NB4 (cell line): ENCODE data around the gene PRR14.

ENCODE experiments used
- POLR2A ChIP-seq: IDR thresholded peaks from 2 replicates; pipeline ENCODE4 v1.6.1; 2011; ENCODE audit warnings: mild to moderate bottlenecking; ENCODE audit not compliant: insufficient read length; ENCODE audit errors: extremely low read depth
- TF ChIP-seq, protein P1 (sequence below): IDR thresholded peaks from one replicate; pipeline ENCODE4 v1.5.1; 2012; ENCODE audit warnings: low read depth, low read length

- TF ChIP-seq, protein P1, sequence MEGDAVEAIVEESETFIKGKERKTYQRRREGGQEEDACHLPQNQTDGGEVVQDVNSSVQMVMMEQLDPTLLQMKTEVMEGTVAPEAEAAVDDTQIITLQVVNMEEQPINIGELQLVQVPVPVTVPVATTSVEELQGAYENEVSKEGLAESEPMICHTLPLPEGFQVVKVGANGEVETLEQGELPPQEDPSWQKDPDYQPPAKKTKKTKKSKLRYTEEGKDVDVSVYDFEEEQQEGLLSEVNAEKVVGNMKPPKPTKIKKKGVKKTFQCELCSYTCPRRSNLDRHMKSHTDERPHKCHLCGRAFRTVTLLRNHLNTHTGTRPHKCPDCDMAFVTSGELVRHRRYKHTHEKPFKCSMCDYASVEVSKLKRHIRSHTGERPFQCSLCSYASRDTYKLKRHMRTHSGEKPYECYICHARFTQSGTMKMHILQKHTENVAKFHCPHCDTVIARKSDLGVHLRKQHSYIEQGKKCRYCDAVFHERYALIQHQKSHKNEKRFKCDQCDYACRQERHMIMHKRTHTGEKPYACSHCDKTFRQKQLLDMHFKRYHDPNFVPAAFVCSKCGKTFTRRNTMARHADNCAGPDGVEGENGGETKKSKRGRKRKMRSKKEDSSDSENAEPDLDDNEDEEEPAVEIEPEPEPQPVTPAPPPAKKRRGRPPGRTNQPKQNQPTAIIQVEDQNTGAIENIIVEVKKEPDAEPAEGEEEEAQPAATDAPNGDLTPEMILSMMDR = no peak
- TF ChIP-seq POLR2A = no peak
Observed at GRCh38 chr16:30668393-30668792, 17.6 kb downstream of the PRR14 start.
